Hepatocyte (in vitro differentiated cells): Measurements from ENCODE around the gene TMEM39B.

Experiments used
- EZH2 ChIP-seq: fragments of 200-600 bp; sonication (generic); IDR thresholded peaks from 2 replicates; pipeline ENCODE4 v1.6.1; 2016; ENCODE audit warnings: antibody characterized with exemption, mild to moderate bottlenecking, borderline replicate concordance
- TF ChIP-seq, protein P1 (sequence below): fragments of 200-600 bp; sonication (generic); IDR thresholded peaks from 2 replicates; pipeline ENCODE4 v1.5.1; 2016; ENCODE audit warnings: antibody characterized with exemption, mild to moderate bottlenecking; ENCODE audit not compliant: poor library complexity

DNA sequence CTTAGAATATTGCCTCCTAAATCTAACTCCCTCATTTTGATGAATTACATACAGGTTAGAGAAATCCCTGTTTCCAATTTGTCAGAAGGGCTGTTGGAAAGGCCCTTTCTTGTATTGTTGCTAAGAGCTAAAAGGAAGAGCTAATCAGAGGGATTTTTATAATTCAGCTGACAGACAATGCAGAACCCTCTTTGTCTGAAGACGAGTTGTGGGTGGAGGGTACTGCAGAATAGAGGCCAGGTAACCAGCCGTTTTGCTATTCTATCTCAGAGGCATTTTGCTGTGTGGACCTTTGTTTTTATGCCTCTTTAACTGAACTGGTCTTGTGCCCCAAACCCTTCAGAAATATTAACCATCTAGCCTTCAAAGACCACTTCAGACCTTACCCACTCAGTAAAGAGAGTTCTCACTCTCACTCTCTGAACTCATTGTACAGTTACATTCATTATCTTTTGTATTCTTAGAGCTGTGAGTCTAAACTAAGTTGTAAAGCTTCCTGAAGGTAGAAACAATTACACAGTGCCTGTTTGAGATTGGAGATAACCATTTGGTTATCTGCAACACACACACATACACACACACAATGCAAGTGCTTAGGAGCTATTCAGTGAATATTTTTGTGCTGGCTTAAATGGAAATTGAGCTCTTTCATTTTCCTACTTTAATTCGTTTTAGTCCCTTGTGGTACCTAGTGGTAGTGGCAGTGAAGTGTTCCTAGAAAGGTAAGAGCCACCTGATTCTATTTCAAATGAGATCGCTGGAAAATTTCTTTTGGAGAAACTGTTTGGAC lies 54.9 kb downstream of the TMEM39B start:
- TF ChIP-seq, protein P1, sequence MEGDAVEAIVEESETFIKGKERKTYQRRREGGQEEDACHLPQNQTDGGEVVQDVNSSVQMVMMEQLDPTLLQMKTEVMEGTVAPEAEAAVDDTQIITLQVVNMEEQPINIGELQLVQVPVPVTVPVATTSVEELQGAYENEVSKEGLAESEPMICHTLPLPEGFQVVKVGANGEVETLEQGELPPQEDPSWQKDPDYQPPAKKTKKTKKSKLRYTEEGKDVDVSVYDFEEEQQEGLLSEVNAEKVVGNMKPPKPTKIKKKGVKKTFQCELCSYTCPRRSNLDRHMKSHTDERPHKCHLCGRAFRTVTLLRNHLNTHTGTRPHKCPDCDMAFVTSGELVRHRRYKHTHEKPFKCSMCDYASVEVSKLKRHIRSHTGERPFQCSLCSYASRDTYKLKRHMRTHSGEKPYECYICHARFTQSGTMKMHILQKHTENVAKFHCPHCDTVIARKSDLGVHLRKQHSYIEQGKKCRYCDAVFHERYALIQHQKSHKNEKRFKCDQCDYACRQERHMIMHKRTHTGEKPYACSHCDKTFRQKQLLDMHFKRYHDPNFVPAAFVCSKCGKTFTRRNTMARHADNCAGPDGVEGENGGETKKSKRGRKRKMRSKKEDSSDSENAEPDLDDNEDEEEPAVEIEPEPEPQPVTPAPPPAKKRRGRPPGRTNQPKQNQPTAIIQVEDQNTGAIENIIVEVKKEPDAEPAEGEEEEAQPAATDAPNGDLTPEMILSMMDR: no peak
- no peak for TF ChIP-seq EZH2
